DMS53 treated with DMSO at 0.1 percent for 48 hours (cell line): ENCODE measurements around the gene SH3BP2.

ENCODE experiments used
- DNase-seq: peaks from one replicate; lab custom pipeline; 2025; ENCODE audit not compliant: unreplicated experiment; lab: John Stamatoyannopoulos, UW

SH3BP2 gene

DNA sequence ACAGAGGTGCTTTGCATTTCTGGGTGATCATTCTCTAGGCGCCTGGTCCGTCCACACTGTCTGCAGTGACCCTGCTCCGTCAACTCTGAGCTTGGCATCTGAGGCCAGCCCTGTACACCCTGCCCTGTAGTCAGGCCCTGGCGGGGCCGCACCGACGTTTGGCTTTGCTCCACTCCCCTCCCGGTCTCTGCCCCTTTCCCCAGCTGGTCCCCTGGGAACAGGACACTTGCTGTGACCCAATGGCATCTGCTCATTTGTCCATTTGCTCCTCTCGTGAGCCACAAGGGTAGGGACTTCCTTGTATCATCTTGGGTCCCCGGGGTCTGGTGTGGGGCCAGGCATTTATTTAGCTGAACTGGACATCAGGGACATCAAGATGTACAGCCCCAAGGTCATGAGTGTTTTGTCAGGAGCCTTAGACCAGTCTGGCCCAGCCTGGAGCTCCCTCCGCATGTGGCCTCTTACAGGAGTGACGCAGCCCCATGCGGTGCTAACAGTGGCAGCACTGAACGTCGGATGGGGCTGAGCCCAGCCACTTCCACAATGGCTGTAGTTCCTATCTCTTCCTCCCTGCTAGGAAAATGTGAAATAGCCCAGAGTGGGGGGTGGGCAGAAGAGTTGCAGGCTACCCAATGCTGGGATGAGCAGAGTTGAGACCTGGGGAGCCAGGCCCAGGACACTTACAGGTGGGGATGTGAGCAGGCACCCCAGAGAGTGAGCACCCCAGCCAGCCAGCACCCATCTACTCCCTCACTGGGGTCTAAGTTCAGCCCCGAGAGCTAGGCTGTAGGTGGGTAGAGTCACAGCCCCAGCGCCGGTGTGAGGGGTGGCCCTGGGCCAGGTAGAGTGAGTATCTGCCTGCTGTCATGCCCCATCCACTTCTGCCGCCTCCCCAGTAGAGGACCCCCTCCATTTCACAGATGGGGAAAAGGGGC is 2.0 kb upstream of the SH3BP2 start:
- no peak for DNase-seq

DNA sequence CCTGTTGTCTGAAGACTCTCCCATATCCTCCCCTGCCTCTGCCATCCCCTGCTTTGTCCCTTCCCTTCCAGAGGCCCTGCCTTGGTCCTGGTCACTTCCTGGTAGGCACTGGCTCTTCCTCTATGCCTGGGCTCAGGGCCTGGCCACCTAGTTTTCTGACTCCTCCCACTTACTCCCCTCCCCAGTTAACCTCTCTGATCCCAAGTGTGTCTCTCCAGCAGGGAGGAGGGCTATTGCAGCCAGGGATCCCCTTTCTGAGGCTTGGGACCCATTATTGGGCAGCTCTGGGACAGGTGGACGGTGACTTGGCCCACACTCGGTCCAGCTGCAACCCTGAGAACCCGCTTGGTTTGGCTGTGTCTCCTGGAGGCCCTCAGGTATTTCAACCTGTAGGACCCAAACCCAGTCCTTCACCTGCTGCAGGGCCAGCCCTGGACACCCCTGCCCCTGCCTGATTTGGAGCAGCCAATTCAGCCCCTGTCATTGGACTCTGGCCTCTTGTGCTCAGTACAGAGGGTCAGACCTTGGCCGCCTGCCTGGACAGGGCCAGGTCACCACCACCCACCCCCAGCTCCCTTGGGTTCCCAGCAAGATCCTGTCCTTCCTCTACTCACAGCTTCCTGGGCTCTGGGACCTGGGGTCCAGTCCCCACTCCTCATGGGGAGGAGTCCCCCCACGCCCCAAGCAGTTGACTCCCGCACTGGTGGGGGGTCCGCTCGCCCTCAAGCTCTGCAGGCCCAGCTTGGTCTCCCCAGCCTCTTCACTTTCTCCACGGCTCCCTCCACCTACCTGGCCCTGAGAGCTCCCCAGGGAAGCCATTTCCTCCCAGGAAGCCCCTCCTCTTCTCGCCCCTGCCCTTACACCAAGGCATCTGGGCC is 1.1 kb upstream of the SH3BP2 start:
- DNase-seq: peak; percentile 20

DNA sequence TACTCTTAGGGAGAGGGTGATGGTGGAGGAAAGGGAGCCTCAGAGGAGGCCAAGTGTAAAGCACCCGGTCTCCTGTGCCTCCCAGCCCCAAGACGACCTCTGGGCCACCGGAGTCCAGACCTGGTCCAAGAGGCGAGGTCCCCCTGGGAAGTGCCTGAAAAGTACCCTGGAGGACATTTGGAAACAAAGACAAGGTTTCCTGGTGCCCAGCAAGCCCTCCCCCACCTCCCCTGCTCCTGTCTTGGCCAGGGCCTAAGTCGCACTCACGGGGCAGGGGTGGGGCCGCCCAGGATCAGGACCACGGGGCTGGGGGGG is 532 bp upstream of the SH3BP2 start:
- no peak for DNase-seq

- peak; percentile 7 for DNase-seq
Measured at GRCh38 chr4:2793586-2794485, 951 bp downstream of the SH3BP2 start.

GRCh38 chr4:2794486-2795299 is 1.8 kb downstream of the SH3BP2 start:
- no peak for DNase-seq

DNA sequence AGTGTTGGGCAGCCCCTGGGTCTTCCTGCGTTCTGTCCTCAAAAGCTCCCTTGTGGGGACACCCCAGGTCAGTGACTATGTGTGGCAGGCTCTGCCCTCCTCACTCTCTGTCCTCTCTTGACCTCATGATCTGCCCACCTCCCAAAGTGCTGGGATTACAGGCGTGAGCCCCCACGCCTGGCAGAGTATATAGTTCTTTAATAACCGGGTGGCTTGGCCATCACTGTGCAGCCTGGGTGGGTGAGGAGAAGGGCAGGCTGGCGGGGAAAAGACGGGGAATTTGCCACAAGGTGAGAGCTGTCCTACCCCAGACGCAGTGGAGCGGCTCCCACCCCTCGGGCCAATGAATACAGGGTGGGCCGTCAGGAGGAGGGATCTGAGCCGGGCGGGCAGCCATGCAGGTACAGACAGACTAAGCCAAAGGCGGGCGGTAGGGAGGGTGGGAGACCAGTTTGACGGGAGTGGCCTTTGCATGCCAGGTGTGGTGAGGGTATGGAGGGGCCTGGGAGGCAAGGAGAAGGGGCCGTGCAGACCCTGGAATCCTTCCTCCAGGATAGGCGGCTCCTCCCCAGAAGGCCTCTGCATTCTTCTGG is 2.5 kb downstream of the SH3BP2 start:
- DNase-seq: no peak

DNA sequence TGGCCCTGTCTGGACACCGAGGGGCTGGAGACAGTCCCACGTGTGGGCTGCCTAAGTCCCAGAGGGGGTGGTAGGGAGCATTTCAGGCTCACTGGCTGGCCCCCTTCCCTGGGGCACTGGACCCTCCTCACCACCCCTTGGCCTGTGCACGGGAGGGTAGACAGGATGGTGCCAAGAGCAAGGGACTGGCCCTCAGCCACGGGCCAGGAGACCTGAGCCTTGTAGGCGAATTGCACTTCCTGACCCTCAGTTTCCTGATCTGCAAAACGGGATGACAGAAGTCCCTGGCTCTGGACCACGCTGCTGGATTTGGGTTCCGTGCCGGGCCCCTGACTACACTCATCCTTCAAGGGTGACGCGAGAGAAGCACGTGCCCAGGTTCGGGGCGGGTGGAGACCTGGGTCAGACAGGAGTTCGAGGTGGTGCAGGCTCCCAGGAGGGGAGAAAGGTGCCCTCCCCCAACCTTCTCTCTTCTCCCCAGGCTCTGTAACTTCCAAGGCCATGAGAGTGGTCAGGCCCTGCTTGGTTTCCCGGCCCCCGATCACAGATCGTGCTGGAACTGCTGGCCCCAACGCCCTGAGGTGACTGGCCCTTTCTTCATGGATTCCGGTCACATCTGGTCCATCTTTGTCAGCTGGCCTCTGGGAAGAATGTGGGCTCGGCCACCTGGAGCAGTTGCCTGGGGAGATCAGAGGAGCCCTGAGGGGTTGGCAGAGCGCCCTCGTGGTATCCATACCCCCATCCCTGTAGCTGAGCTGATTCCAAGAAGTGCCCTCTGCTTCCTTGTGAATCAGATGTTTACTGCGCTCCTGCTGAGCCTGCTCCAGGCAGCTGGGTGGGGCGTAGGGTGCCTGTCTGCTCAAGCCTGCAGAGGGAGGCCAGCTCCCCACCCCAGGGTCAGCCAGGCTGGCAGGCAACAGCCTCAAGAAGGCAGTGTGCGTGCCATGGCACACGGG is 3.3 kb downstream of the SH3BP2 start:
- no peak for DNase-seq

- DNase-seq: no peak
Measured at GRCh38 chr4:2796849-2797544, 4.1 kb downstream of the SH3BP2 start.

DNA sequence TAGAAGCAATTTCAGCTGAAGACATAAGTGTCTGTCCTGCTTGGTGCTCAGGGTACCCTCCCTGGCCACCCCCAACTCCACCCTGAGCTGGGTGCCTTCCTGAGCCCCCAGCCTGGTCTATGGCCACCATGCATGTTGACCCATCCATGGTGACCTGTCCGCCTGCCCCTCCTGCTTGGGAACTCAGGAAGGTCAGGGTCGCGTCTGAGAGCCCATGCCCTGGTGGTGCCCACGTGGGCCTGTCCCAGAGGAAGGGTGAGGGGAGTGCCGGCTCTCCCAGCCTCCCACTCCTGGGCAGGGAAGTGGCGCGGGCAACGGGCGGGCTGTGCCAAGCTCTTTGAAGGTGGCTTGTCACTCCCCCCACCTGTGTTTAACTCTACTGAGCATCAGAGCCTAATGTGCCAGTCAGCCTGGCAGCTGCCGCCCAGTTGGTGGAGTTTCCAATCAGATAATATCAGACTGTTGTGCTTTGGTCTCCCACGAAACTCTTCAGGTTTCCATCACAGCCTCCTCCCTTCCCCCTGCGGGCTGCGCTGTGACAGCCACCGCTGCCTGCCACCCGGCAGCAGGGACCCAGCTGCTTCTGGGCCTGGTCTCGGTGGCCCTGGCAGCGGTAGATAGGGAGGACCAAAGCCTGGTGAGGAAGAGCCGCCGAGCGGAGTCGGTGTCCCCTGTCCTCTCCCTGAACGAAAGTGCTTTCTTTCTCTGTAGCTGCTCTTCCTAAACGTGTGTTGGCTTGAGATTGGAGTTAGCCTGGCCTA is 4.8 kb downstream of the SH3BP2 start:
- no peak for DNase-seq

DNA sequence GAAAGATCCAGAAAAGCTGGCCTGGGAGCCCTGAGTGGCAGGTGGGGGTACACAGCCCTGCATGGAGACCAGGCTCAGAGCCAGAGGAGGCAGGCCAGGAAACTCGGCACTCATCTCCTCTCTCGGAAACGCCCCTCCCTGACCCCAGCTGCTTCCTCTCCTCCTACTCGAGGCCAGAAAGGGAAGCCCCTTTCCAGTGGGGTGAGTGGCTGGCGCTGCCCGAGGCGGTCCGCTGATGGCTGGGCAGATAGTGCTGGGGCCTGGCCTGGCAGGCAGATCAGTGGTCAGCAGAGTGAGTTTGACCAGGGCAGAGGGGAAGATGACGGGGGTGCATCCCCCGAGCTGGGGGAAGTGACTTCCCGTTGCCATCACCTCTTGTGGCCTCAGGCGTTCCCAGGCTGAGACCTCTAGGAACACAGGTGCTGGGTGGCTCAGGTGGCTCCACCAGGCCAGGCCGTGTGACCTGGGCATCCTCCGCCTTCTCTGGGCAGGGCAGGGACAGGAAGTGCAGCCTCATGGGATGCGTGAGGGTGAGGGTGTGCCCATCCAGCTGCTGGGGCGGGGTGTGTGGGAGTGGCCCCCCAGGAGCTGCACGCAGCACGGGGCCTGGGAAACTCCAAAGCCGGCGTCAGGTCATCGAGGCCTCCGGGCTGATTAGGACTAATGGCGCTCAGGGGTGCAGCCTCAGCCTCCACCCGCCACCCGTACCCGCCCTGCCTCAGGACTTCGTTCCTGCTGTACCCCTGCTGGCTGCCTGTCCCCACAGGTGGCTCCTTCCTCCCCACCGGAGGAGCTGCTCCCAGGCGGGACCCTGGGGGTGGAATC is 5.7 kb downstream of the SH3BP2 start:
- DNase-seq: no peak

GRCh38 chr4:2799224-2799911 is 6.5 kb downstream of the SH3BP2 start:
- no peak for DNase-seq

- DNase-seq: no peak
Measured at GRCh38 chr4:2799971-2800690, 7.2 kb downstream of the SH3BP2 start.

GRCh38 chr4:2800691-2801596 is 8.1 kb downstream of the SH3BP2 start:
- DNase-seq: no peak
